ENCODE measurements around the gene LDAH. TPM values are rescaled to one million over a fixed set of nuclear protein-coding genes. Genes with fewer than 3 reads are reported as not detected.
"Not testable (repeated sequence)": the region's sequence is repeated elsewhere in the genome, so short reads cannot be mapped to it uniquely, and the experiment has no call there.

LDAH gene
- total RNA-seq, 4 donors from 2014 or later: 7.5 to 58.5 (median 15.2) TPM

- WGBS, 2 donors (ENCODE audit: low coverage in 1 of 2): 93% methylated on average over 7 of the region's 7 CpGs; no CpG with 5 or more reads in 1 of the 2 donors
- intact Hi-C loops (cut with DNase I; ENCODE audit: low total_unique reads): loop anchor here (1.0 kb wide), 1 partner anchor 22 kb away; no protein-coding TSS in a partner anchor
- H3K27ac ChIP-seq; H3K36me3 ChIP-seq; in situ Hi-C loops (cut with MboI; ENCODE audit: low pct_ligation_motif_present in 1 of 4, low pct_unique_long_range_greater_than_20kb in 1 of 4, low sequenced_read_pairs in 3 of 4); DNase-seq; H3K27me3 ChIP-seq; H3K4me3 ChIP-seq; H3K4me1 ChIP-seq; H3K9me3 ChIP-seq: not testable (repeated sequence)
These were observed 111.3 kb downstream of the LDAH start for GRCh38 chr2:20711641-20712040.

- H3K27me3 ChIP-seq: no peaks in the 10 kb centered on the region
- no peak overlapping the region for H3K27ac ChIP-seq
- intact Hi-C loops (cut with DNase I; ENCODE audit: low total_unique reads): no loop called here
- no peak overlapping the region for H3K4me3 ChIP-seq
- TF ChIP-seq POLR2AphosphoS5 (IDR thresholded peaks at IDR 0.05) (no peak), CTCF (IDR thresholded peaks at IDR 0.05) (no peak), EP300 (IDR thresholded peaks at IDR 0.05; ENCODE audit: low read depth) (no peak), POLR2A (IDR thresholded peaks at IDR 0.05) (no peak)
- DNase-seq: no peak
- WGBS, 2 donors (ENCODE audit: low coverage in 1 of 2): 89% methylated on average over 4 of the region's 4 CpGs; no CpG with 5 or more reads in 1 of the 2 donors
- H3K4me1 ChIP-seq: peaks cover 0 to 5% (median 0%) of the 10 kb centered on the region in 4 donors
- H3K36me3 ChIP-seq: peaks cover 0 to 5% (median 0%) of the 10 kb centered on the region in 4 donors
- in situ Hi-C loops (cut with MboI; ENCODE audit: low pct_ligation_motif_present in 1 of 4, low pct_unique_long_range_greater_than_20kb in 1 of 4, low sequenced_read_pairs in 3 of 4): no loop called here
- no peaks in the 10 kb centered on the region for H3K9me3 ChIP-seq
These were observed 115.3 kb downstream of the LDAH start for GRCh38 chr2:20707601-20708000.

GRCh38 chr2:20706786-20707185 lies 116.1 kb downstream of the LDAH start:
- 63 to 83% methylated on average over 2 to 3 of the region's 3 CpGs for WGBS, 2 donors (ENCODE audit: low coverage in 1 of 2)
- in situ Hi-C loops (cut with MboI; ENCODE audit: low pct_ligation_motif_present in 1 of 4, low pct_unique_long_range_greater_than_20kb in 1 of 4, low sequenced_read_pairs in 3 of 4) (no loop called here), intact Hi-C loops (cut with DNase I; ENCODE audit: low total_unique reads) (no loop called here)
- TF ChIP-seq CTCF (IDR thresholded peaks at IDR 0.05) (no peak), POLR2AphosphoS5 (IDR thresholded peaks at IDR 0.05) (no peak), POLR2A (IDR thresholded peaks at IDR 0.05) (no peak), EP300 (IDR thresholded peaks at IDR 0.05; ENCODE audit: low read depth) (no peak)
- Histone ChIP-seq H3K36me3 (peaks cover 0 to 5% (median 0%) of the 10 kb centered on the region in 4 donors), H3K4me3 (no peak overlapping the region), H3K27ac (no peak overlapping the region), H3K9me3 (no peaks in the 10 kb centered on the region), H3K27me3 (no peaks in the 10 kb centered on the region), H3K4me1 (peaks cover 0 to 5% (median 0%) of the 10 kb centered on the region in 4 donors)
- DNase-seq: no peak

- Histone ChIP-seq H3K4me1 (peaks cover 0 to 5% (median 0%) of the 10 kb centered on the region in 4 donors), H3K4me3 (no peak overlapping the region), H3K27me3 (no peaks in the 10 kb centered on the region), H3K36me3 (peaks cover 0 to 5% (median 0%) of the 10 kb centered on the region in 4 donors), H3K9me3 (no peaks in the 10 kb centered on the region), H3K27ac (no peak overlapping the region)
- TF ChIP-seq EP300 (IDR thresholded peaks at IDR 0.05; ENCODE audit: low read depth): no peak
- no peak for TF ChIP-seq POLR2AphosphoS5 (IDR thresholded peaks at IDR 0.05)
- TF ChIP-seq POLR2A (IDR thresholded peaks at IDR 0.05): no peak
- TF ChIP-seq CTCF (IDR thresholded peaks at IDR 0.05): no peak
- intact Hi-C loops (cut with DNase I; ENCODE audit: low total_unique reads): no loop called here
- WGBS, 2 donors (ENCODE audit: low coverage in 1 of 2): 100% methylated on average over 2 of the region's 2 CpGs
- DNase-seq: no peak
- in situ Hi-C loops (cut with MboI; ENCODE audit: low pct_ligation_motif_present in 1 of 4, low pct_unique_long_range_greater_than_20kb in 1 of 4, low sequenced_read_pairs in 3 of 4): no loop called here
These were observed 116.7 kb downstream of the LDAH start for GRCh38 chr2:20706217-20706616.

GRCh38 chr2:20704886-20705285 lies 118.0 kb downstream of the LDAH start:
- DNase-seq: no peak
- TF ChIP-seq CTCF (IDR thresholded peaks at IDR 0.05) (no peak), POLR2A (IDR thresholded peaks at IDR 0.05) (no peak), EP300 (IDR thresholded peaks at IDR 0.05; ENCODE audit: low read depth) (no peak), POLR2AphosphoS5 (IDR thresholded peaks at IDR 0.05) (no peak)
- no peak overlapping the region for H3K4me3 ChIP-seq
- WGBS, 2 donors (ENCODE audit: low coverage in 1 of 2): 50% methylated on average over 1 of the region's 1 CpG
- peaks cover 0 to 5% (median 0%) of the 10 kb centered on the region in 4 donors for H3K36me3 ChIP-seq
- no peaks in the 10 kb centered on the region for H3K27me3 ChIP-seq
- in situ Hi-C loops (cut with MboI; ENCODE audit: low pct_ligation_motif_present in 1 of 4, low pct_unique_long_range_greater_than_20kb in 1 of 4, low sequenced_read_pairs in 3 of 4) (no loop called here), intact Hi-C loops (cut with DNase I; ENCODE audit: low total_unique reads) (no loop called here)
- H3K4me1 ChIP-seq: peaks cover 0 to 5% (median 0%) of the 10 kb centered on the region in 4 donors
- H3K27ac ChIP-seq: no peak overlapping the region
- no peaks in the 10 kb centered on the region for H3K9me3 ChIP-seq
